Fibroblast of lung (primary cell): ENCODE data around the gene P3H3. TPM values are rescaled to one million over a fixed set of nuclear protein-coding genes. Genes with fewer than 3 reads are reported as not detected.

ENCODE experiments used
- DNase-seq, 2 donors: peaks; one replicate each; pipeline versions ENCODE4 v3.0.0 to v3.0.0-alpha.2; 2010; ENCODE audit warnings: low read depth in 2 of 2
- H2AFZ ChIP-seq: 2 replicates; pipeline ENCODE4 v1.5.1; 2012; ENCODE audit warnings: low read length, control low read depth, inconsistent platforms
- H3K27ac ChIP-seq: 2 replicates; pipeline ENCODE4 v1.5.1; 2011; ENCODE audit warnings: low read length, control low read depth; ENCODE audit not compliant: insufficient read depth
- H3K27me3 ChIP-seq: 2 replicates; pipeline ENCODE4 v1.5.1; 2011; ENCODE audit warnings: mild to moderate bottlenecking, low read length; ENCODE audit not compliant: control insufficient read depth, insufficient read depth
- H3K36me3 ChIP-seq: 2 replicates; pipeline ENCODE4 v1.5.1; 2011; ENCODE audit warnings: low read length; ENCODE audit not compliant: control insufficient read depth, insufficient read depth
- H3K4me1 ChIP-seq: 2 replicates; pipeline ENCODE4 v1.5.1; 2011; ENCODE audit warnings: low read length; ENCODE audit not compliant: control insufficient read depth, insufficient read depth; ENCODE audit errors: extremely low read depth
- H3K4me2 ChIP-seq: 2 replicates; pipeline ENCODE4 v1.5.1; 2011; ENCODE audit warnings: low read length, control low read depth; ENCODE audit not compliant: insufficient read depth; ENCODE audit errors: extremely low read depth
- H3K4me3 ChIP-seq, 4 experiments: fragments of 200-600 bp in 1 of 4; sonication (generic) in 1 of 4; replicated peaks in 1 of 4; 2 replicates each; pipeline ENCODE4 v1.5.1; 2011 to 2016; ENCODE audit warnings: low read length in 4 of 4, low read depth in 3 of 4, mild to moderate bottlenecking in 3 of 4, control low read depth in 2 of 4, inconsistent platforms in 1 of 4, mixed read lengths in 1 of 4; ENCODE audit not compliant: insufficient read depth in 1 of 4; ENCODE audit errors: control extremely low read depth in 1 of 4
- H3K79me2 ChIP-seq: 2 replicates; pipeline ENCODE4 v1.5.1; 2012; ENCODE audit warnings: mild to moderate bottlenecking, low read length, inconsistent platforms; ENCODE audit not compliant: control insufficient read depth, insufficient read depth
- H3K9ac ChIP-seq: 2 replicates; pipeline ENCODE4 v1.5.1; 2011; ENCODE audit warnings: mild to moderate bottlenecking, low read length, control low read depth; ENCODE audit not compliant: insufficient read depth
- H3K9me3 ChIP-seq: 2 replicates; pipeline ENCODE4 v1.5.1; 2012; ENCODE audit warnings: low read depth, low read length; ENCODE audit not compliant: control insufficient read depth, insufficient read depth
- H4K20me1 ChIP-seq: 2 replicates; pipeline ENCODE4 v1.5.1; 2011; ENCODE audit warnings: low read length; ENCODE audit not compliant: control insufficient read depth, insufficient read depth; ENCODE audit errors: extremely low read depth
- EZH2 ChIP-seq: IDR thresholded peaks from 2 replicates; pipeline ENCODE4 v1.5.1; 2012; ENCODE audit warnings: low read length, control low read depth, mild to moderate bottlenecking; ENCODE audit errors: missing control alignments
- polyA plus RNA-seq, 2 donors: library from polyadenylated mRNA; depleted of rRNA in 1 of 2; stranded (reverse) in 1 of 2; unstranded in 1 of 2; fragments of >200 nt; gene quantifications; 2 replicates each; pipeline ENCODE4 v1.2.1, GENCODE V29; 2011 to 2012; ENCODE audit warnings: missing spikeins in 1 of 2
- total RNA-seq: library from RNA; depleted of rRNA; stranded (reverse); fragments of >200 nt; gene quantifications from 2 replicates; pipeline ENCODE4 v1.2.1, GENCODE V29; 2014
- TF ChIP-seq, protein P1 (sequence below), 2 donors: IDR thresholded peaks in 1 of 2; conservative IDR thresholded peaks in 1 of 2; 1 replicate in 1 of 2; 2 replicates in 1 of 2; pipeline ENCODE4 v1.5.1; 2011 to 2012; ENCODE audit warnings: low read length in 2 of 2, control low read depth in 1 of 2, inconsistent platforms in 1 of 2, low read depth in 1 of 2, mild to moderate bottlenecking in 1 of 2

The P3H3 gene
- total and polyA plus RNA-seq, 2 donors (not counting 1 experiment from before 2014, with no cell fraction given) = 44.0 to 96.3 TPM

DNA sequence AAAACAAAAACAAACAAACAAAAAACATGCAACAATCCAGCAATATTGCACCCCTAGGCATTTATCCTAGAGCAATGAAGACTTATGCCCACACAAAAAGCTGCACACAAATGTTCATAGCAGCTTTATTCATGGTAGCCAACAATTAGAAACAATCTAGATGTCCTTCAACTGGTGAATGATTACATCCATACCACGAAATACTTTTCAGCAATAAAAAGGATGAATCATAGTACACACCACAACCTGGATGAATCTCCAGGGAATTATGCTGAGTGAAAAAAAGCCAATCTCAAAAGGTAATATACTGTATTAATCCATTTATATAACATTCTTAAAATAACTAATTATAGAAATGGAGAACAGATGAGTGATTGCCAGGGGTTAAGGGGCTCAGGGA lies 21.0 kb upstream of the P3H3 start:
- Histone ChIP-seq H4K20me1 (no peaks in the 10 kb centered on the region), H3K4me3 (no peak overlapping the region), H3K27me3 (no peaks in the 10 kb centered on the region), H3K4me1 (no peaks in the 10 kb centered on the region), H3K4me2 (no peak overlapping the region), H3K27ac (no peak overlapping the region), H3K36me3 (no peaks in the 10 kb centered on the region), H3K9me3 (no peaks in the 10 kb centered on the region), H2AFZ (no peak overlapping the region), H3K9ac (no peak overlapping the region), H3K79me2 (no peaks in the 10 kb centered on the region)
- TF ChIP-seq, protein P1, sequence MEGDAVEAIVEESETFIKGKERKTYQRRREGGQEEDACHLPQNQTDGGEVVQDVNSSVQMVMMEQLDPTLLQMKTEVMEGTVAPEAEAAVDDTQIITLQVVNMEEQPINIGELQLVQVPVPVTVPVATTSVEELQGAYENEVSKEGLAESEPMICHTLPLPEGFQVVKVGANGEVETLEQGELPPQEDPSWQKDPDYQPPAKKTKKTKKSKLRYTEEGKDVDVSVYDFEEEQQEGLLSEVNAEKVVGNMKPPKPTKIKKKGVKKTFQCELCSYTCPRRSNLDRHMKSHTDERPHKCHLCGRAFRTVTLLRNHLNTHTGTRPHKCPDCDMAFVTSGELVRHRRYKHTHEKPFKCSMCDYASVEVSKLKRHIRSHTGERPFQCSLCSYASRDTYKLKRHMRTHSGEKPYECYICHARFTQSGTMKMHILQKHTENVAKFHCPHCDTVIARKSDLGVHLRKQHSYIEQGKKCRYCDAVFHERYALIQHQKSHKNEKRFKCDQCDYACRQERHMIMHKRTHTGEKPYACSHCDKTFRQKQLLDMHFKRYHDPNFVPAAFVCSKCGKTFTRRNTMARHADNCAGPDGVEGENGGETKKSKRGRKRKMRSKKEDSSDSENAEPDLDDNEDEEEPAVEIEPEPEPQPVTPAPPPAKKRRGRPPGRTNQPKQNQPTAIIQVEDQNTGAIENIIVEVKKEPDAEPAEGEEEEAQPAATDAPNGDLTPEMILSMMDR (conservative IDR thresholded peaks at IDR 0.05 in 1 of 2, IDR thresholded peaks at IDR 0.05 in 1 of 2; ENCODE audit: low read depth in 1 of 2, low read length in 2 of 2) = no peak
- no peak for TF ChIP-seq EZH2
- no peak for DNase-seq

DNA sequence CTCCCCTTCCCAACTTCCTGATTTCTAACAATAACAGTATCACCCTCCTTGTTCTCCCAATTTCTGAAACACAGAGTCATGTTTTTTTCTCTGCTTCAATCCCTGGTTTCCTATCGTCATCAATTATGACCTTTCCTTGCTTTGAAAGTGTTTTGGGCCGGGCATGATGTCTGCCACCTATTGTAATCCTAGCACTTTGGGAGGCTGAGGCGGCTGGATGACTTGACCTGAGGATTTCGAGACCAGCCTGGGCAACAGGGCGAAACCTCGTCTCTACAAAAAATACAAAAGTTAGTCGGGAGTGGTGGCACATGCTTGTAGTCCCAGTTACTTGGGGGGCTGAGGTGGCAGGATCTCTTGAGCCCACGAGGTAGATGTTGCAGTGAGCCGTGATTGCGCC lies 19.2 kb upstream of the P3H3 start:
- Histone ChIP-seq H3K4me1 (no peaks in the 10 kb centered on the region), H3K36me3 (no peaks in the 10 kb centered on the region), H3K4me3 (no peak overlapping the region), H3K4me2 (no peak overlapping the region), H3K79me2 (no peaks in the 10 kb centered on the region), H3K9ac (no peak overlapping the region), H3K9me3 (no peaks in the 10 kb centered on the region), H3K27ac (no peak overlapping the region), H3K27me3 (no peaks in the 10 kb centered on the region), H2AFZ (no peak overlapping the region), H4K20me1 (no peaks in the 10 kb centered on the region)
- TF ChIP-seq, protein P1 (conservative IDR thresholded peaks at IDR 0.05 in 1 of 2, IDR thresholded peaks at IDR 0.05 in 1 of 2; ENCODE audit: low read depth in 1 of 2, low read length in 2 of 2) = no peak
- TF ChIP-seq EZH2 = no peak
- DNase-seq = no peak

DNA sequence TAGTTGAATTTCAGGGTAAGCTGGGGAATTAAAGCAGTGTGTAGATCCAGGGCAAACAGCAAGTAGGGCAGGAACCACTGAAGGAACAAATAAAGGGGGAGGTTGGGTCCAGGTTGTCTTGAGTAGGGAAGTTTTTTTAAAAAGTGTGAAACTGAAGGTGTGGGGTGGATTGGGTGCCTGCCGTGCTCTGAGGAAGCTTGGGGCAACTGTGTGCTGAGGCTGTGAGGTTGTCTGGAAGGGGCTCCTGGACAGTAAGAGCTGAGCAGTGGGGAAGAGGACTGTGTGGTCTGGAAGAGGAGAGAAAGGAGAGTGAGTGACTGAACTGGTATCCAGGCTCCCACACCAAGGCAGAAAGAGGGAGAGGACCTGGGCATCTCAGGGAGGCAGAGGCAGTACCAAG lies 17.4 kb upstream of the P3H3 start:
- no peaks in the 10 kb centered on the region for H4K20me1 ChIP-seq
- no peaks in the 10 kb centered on the region for H3K9me3 ChIP-seq
- H3K4me3 ChIP-seq = no peak overlapping the region
- DNase-seq = no peak
- no peaks in the 10 kb centered on the region for H3K27me3 ChIP-seq
- H3K4me2 ChIP-seq = no peak overlapping the region
- no peak overlapping the region for H2AFZ ChIP-seq
- H3K9ac ChIP-seq = no peak overlapping the region
- H3K79me2 ChIP-seq = no peaks in the 10 kb centered on the region
- TF ChIP-seq EZH2 = no peak
- TF ChIP-seq, protein P1 (conservative IDR thresholded peaks at IDR 0.05 in 1 of 2, IDR thresholded peaks at IDR 0.05 in 1 of 2; ENCODE audit: low read depth in 1 of 2, low read length in 2 of 2) = no peak
- H3K36me3 ChIP-seq = no peaks in the 10 kb centered on the region
- H3K27ac ChIP-seq = no peak overlapping the region
- H3K4me1 ChIP-seq = no peaks in the 10 kb centered on the region
